ENCODE measurements around the gene LYPLA2. TPM values are rescaled to one million over a fixed set of nuclear protein-coding genes. Genes with fewer than 3 reads are reported as not detected.
A peak's percentile ranks its signal among the peaks of the same experiment; 100 is the strongest.

The LYPLA2 gene
- total and polyA plus RNA-seq, 2 experiments from 2014 or later = 102 to 204 TPM

- DNase-seq (ENCODE audit: low spot score) (peak; percentile 41), ATAC-seq (no peak)
- TF ChIP-seq CTCF (conservative IDR thresholded peaks at IDR 0.05; ENCODE audit: low read depth in 2 of 2) (peak in 1 of 2 experiments; percentile 38; a peak in 3 of 4 replicates), POLR2AphosphoS5 (IDR thresholded peaks at IDR 0.05; ENCODE audit: low read depth) (no peak)
- no peak overlapping the region for H3K4me2 ChIP-seq
- no peaks in the 10 kb centered on the region; the same call in 1 of the 2 replicates for H3F3A ChIP-seq (replicated peaks; ENCODE audit: low read depth)
- H3K9me2 ChIP-seq (ENCODE audit: insufficient read depth) = no peaks in the 10 kb centered on the region
- H3K36me3 ChIP-seq (ENCODE audit: insufficient read depth) = peaks cover 11% of the 10 kb centered on the region
- H3K79me2 ChIP-seq (replicated peaks; ENCODE audit: insufficient read depth) = peaks cover 56% of the 10 kb centered on the region
- Mint-ChIP-seq H3K4me1 (peaks cover 27% of the 10 kb centered on the region), H3K27ac (no peak overlapping the region), H3K4me3 (peak overlapping the region; percentile 94; the same call in 2 of the 3 replicates), H3K36me3 (ENCODE audit: low read depth) (peaks cover 29% of the 10 kb centered on the region), H3K9me3 (no peaks in the 10 kb centered on the region), H3K27me3 (ENCODE audit: insufficient read depth, low read depth, poor library complexity) (peaks cover 8% of the 10 kb centered on the region)
- H3K4me1 ChIP-seq (ENCODE audit: insufficient read depth) = peaks cover 16% of the 10 kb centered on the region
- H2AFZ ChIP-seq = no peak overlapping the region
- H3K27me3 ChIP-seq (ENCODE audit: insufficient read depth) = no peaks in the 10 kb centered on the region
- no peak overlapping the region for H3K4me3 ChIP-seq
- peaks cover 36% of the 10 kb centered on the region for H4K20me1 ChIP-seq (replicated peaks; ENCODE audit: insufficient read depth)
- no peak overlapping the region for H3K27ac ChIP-seq (ENCODE audit: low read depth)
Observed at GRCh38 chr1:23745515-23745914, 45.4 kb upstream of the LYPLA2 start.

DNA sequence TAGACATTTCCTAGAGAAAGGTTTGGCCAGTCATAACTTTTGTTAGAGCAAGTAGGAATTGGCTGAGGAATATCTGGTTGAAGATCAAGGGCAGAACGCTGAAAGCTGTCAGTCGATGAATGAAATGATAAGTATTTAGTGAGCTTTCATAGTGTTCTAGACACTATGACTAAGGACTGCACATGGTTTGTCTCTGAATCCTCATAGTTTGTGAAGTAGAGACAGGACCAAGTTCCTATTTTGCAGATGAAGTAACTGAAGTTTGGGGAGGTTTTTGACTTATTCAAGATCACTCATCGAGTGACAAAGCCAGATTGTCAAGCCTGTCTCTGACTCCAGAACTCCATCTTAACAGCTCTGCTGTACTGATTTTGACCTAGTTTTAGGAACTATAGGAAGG, 42.9 kb upstream of the LYPLA2 start:
- Histone ChIP-seq H3K4me2 (no peak overlapping the region), H3K27me3 (ENCODE audit: insufficient read depth) (no peaks in the 10 kb centered on the region), H3K4me3 (no peak overlapping the region), H3K4me1 (ENCODE audit: insufficient read depth) (peaks cover 9% of the 10 kb centered on the region; the same call in 1 of the 2 replicates), H3K27ac (ENCODE audit: low read depth) (no peak overlapping the region), H2AFZ (no peak overlapping the region), H3K36me3 (ENCODE audit: insufficient read depth) (peaks cover 36% of the 10 kb centered on the region), H3K9me2 (ENCODE audit: insufficient read depth) (no peaks in the 10 kb centered on the region), H3F3A (replicated peaks; ENCODE audit: low read depth) (no peaks in the 10 kb centered on the region; the same call in 1 of the 2 replicates), H4K20me1 (replicated peaks; ENCODE audit: insufficient read depth) (peaks cover 48% of the 10 kb centered on the region), H3K79me2 (replicated peaks; ENCODE audit: insufficient read depth) (peaks cover 71% of the 10 kb centered on the region)
- Mint-ChIP-seq H3K4me3 (no peak overlapping the region), H3K4me1 (peaks cover 14% of the 10 kb centered on the region; the same call in 2 of the 3 replicates), H3K27ac (no peak overlapping the region), H3K27me3 (ENCODE audit: insufficient read depth, low read depth, poor library complexity) (peaks cover 8% of the 10 kb centered on the region), H3K36me3 (ENCODE audit: low read depth) (peaks cover 54% of the 10 kb centered on the region), H3K9me3 (no peaks in the 10 kb centered on the region)
- no peak for ATAC-seq
- TF ChIP-seq CTCF (conservative IDR thresholded peaks at IDR 0.05; ENCODE audit: low read depth in 2 of 2) = no peak
- no peak for TF ChIP-seq ZNF114 (CRISPR knock-in tag; IDR thresholded peaks at IDR 0.05)
- TF ChIP-seq NANOG (IDR thresholded peaks at IDR 0.05; ENCODE audit: borderline replicate concordance) = no peak
- TF ChIP-seq, protein P1, sequence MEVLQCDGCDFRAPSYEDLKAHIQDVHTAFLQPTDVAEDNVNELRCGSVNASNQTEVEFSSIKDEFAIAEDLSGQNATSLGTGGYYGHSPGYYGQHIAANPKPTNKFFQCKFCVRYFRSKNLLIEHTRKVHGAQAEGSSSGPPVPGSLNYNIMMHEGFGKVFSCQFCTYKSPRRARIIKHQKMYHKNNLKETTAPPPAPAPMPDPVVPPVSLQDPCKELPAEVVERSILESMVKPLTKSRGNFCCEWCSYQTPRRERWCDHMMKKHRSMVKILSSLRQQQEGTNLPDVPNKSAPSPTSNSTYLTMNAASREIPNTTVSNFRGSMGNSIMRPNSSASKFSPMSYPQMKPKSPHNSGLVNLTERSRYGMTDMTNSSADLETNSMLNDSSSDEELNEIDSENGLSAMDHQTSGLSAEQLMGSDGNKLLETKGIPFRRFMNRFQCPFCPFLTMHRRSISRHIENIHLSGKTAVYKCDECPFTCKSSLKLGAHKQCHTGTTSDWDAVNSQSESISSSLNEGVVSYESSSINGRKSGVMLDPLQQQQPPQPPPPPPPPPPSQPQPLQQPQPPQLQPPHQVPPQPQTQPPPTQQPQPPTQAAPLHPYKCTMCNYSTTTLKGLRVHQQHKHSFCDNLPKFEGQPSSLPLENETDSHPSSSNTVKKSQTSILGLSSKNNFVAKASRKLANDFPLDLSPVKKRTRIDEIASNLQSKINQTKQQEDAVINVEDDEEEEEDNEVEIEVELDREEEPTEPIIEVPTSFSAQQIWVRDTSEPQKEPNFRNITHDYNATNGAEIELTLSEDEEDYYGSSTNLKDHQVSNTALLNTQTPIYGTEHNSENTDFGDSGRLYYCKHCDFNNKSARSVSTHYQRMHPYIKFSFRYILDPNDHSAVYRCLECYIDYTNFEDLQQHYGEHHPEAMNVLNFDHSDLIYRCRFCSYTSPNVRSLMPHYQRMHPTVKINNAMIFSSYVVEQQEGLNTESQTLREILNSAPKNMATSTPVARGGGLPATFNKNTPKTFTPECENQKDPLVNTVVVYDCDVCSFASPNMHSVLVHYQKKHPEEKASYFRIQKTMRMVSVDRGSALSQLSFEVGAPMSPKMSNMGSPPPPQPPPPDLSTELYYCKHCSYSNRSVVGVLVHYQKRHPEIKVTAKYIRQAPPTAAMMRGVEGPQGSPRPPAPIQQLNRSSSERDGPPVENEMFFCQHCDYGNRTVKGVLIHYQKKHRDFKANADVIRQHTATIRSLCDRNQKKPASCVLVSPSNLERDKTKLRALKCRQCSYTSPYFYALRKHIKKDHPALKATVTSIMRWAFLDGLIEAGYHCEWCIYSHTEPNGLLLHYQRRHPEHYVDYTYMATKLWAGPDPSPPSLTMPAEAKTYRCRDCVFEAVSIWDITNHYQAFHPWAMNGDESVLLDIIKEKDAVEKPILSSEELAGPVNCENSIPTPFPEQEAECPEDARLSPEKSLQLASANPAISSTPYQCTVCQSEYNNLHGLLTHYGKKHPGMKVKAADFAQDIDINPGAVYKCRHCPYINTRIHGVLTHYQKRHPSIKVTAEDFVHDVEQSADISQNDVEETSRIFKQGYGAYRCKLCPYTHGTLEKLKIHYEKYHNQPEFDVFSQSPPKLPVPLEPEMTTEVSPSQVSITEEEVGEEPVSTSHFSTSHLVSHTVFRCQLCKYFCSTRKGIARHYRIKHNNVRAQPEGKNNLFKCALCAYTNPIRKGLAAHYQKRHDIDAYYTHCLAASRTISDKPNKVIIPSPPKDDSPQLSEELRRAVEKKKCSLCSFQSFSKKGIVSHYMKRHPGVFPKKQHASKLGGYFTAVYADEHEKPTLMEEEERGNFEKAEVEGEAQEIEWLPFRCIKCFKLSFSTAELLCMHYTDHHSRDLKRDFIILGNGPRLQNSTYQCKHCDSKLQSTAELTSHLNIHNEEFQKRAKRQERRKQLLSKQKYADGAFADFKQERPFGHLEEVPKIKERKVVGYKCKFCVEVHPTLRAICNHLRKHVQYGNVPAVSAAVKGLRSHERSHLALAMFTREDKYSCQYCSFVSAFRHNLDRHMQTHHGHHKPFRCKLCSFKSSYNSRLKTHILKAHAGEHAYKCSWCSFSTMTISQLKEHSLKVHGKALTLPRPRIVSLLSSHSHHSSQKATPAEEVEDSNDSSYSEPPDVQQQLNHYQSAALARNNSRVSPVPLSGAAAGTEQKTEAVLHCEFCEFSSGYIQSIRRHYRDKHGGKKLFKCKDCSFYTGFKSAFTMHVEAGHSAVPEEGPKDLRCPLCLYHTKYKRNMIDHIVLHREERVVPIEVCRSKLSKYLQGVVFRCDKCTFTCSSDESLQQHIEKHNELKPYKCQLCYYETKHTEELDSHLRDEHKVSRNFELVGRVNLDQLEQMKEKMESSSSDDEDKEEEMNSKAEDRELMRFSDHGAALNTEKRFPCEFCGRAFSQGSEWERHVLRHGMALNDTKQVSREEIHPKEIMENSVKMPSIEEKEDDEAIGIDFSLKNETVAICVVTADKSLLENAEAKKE (CRISPR knock-in tag; IDR thresholded peaks at IDR 0.05) = no peak
- no peak for TF ChIP-seq POLR2AphosphoS5 (IDR thresholded peaks at IDR 0.05; ENCODE audit: low read depth)
- DNase-seq (ENCODE audit: low spot score) = no peak
